ENCODE measurements around the gene USH1C.

GRCh38 chr11:17458268-17458667 is 85.9 kb downstream of the USH1C start:
- TF ChIP-seq, protein P1, sequence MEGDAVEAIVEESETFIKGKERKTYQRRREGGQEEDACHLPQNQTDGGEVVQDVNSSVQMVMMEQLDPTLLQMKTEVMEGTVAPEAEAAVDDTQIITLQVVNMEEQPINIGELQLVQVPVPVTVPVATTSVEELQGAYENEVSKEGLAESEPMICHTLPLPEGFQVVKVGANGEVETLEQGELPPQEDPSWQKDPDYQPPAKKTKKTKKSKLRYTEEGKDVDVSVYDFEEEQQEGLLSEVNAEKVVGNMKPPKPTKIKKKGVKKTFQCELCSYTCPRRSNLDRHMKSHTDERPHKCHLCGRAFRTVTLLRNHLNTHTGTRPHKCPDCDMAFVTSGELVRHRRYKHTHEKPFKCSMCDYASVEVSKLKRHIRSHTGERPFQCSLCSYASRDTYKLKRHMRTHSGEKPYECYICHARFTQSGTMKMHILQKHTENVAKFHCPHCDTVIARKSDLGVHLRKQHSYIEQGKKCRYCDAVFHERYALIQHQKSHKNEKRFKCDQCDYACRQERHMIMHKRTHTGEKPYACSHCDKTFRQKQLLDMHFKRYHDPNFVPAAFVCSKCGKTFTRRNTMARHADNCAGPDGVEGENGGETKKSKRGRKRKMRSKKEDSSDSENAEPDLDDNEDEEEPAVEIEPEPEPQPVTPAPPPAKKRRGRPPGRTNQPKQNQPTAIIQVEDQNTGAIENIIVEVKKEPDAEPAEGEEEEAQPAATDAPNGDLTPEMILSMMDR (IDR thresholded peaks at IDR 0.05) = no peak
- no peak for TF ChIP-seq POLR2A (IDR thresholded peaks at IDR 0.05)

All from prostate gland (tissue), 2 donors.